Smooth muscle cell of the brain vasculature (primary cell): ENCODE measurements around the gene DAPL1.
"Not testable (repeated sequence)": the region's sequence is repeated elsewhere in the genome, so short reads cannot be mapped to it uniquely, and the experiment has no call there.

Experiments used
- DNase-seq: peaks from one replicate; pipeline ENCODE4 v3.0.0-alpha.2; 2012; ENCODE audit warnings: low read depth, low spot score

The DAPL1 gene

GRCh38 chr2:158822193-158822592, 27.1 kb downstream of the DAPL1 start:
- no peak for DNase-seq

- DNase-seq: no peak
These were observed 28.5 kb downstream of the DAPL1 start for GRCh38 chr2:158823486-158824237.

- DNase-seq: no peak
These were observed 29.9 kb downstream of the DAPL1 start for GRCh38 chr2:158825021-158825420.

GRCh38 chr2:158826965-158827364, 31.8 kb downstream of the DAPL1 start:
- DNase-seq: no peak

- DNase-seq: peak; percentile 26
These were observed 33.5 kb downstream of the DAPL1 start for GRCh38 chr2:158828378-158829164.

GRCh38 chr2:158829167-158829566, 34.0 kb downstream of the DAPL1 start:
- no peak for DNase-seq

- no peak for DNase-seq
These were observed 35.1 kb downstream of the DAPL1 start for GRCh38 chr2:158830201-158830600.

- DNase-seq: no peak
These were observed 40.3 kb downstream of the DAPL1 start for GRCh38 chr2:158835431-158835830.

- DNase-seq: no peak
These were observed 42.5 kb downstream of the DAPL1 start for GRCh38 chr2:158837645-158838044.

- DNase-seq: peak; percentile 24
These were observed 46.7 kb downstream of the DAPL1 start for GRCh38 chr2:158841850-158842249.

GRCh38 chr2:158845444-158845843, 50.3 kb downstream of the DAPL1 start:
- no peak for DNase-seq

- DNase-seq: no peak
These were observed 50.7 kb downstream of the DAPL1 start for GRCh38 chr2:158845859-158846258.

GRCh38 chr2:158847526-158847925, 52.4 kb downstream of the DAPL1 start:
- DNase-seq: not testable (repeated sequence)

- DNase-seq: not testable (repeated sequence)
These were observed 53.2 kb downstream of the DAPL1 start for GRCh38 chr2:158848031-158848970.

GRCh38 chr2:158860179-158860578, 65.1 kb downstream of the DAPL1 start:
- DNase-seq: not testable (repeated sequence)

- not testable (repeated sequence) for DNase-seq
These were observed 66.5 kb downstream of the DAPL1 start for GRCh38 chr2:158861626-158862025.

GRCh38 chr2:158865469-158865868, 70.4 kb downstream of the DAPL1 start:
- not testable (repeated sequence) for DNase-seq
